ENCODE results near the gene C16orf78. TPM values are rescaled to one million over a fixed set of nuclear protein-coding genes. Genes with fewer than 3 reads are reported as not detected.

Gene C16orf78
- total and polyA plus RNA-seq, 2 of the 8 experiments (the other 6 are each of a cell fraction or from before 2014, with no cell fraction given) = not detected

DNA sequence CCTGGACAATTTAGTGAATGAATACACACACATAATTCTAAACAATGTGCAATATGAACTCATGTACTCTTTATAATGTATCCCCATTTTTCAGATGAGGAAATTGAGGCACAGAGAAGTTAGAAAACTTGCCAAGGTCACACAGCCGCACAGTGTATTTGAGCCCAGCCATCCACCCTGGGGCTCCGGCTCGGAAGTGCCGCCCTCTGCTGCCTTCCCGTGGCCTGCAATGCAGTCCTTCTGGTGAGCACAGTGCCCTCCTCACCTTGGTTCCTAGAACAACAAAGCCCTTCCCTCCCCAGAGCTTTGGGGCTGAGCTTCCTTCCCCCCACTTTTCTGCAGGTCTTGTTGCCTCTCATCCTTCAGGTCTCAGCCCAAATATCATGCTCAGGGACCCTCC lies 63.7 kb downstream of the C16orf78 start:
- no peak overlapping the region for H2BK5ac ChIP-seq (ENCODE audit: low read depth, low read length)
- no peak overlapping the region for H4K5ac ChIP-seq (ENCODE audit: insufficient read length, low read depth, low read length)
- no peaks in the 10 kb centered on the region for H3K23me2 ChIP-seq (ENCODE audit: low read depth, low read length)
- no peak overlapping the region for H3K4me2 ChIP-seq (ENCODE audit: insufficient read depth in 1 of 2, low read depth in 2 of 2, low read length in 2 of 2)
- no peak overlapping the region for H2BK120ac ChIP-seq (replicated peaks; ENCODE audit: low read depth, low read length)
- H3K56ac ChIP-seq (replicated peaks; ENCODE audit: insufficient read length, low read depth, low read length) = no peak overlapping the region
- POLR2A ChIA-PET (ENCODE audit: partially characterized antibody) = no interaction called here
- no peak overlapping the region for H4K91ac ChIP-seq (replicated peaks; ENCODE audit: insufficient read length, low read length)
- H3K79me2 ChIP-seq (ENCODE audit: control insufficient read depth in 1 of 2, insufficient read depth in 2 of 2, low read length in 2 of 2) = no peaks in the 10 kb centered on the region
- H3K4me3 ChIP-seq (ENCODE audit: extremely low read depth in 1 of 4, insufficient read depth in 2 of 4, low read depth in 3 of 4, low read length in 4 of 4) = no peak overlapping the region
- no peak overlapping the region for H3K14ac ChIP-seq (ENCODE audit: insufficient read length)
- no peak overlapping the region for H4K8ac ChIP-seq (ENCODE audit: extremely low read depth, insufficient read depth, low read length)
- H3K9ac ChIP-seq (replicated peaks in 1 of 4; ENCODE audit: extremely low read depth in 1 of 4, low read depth in 3 of 4, low read length in 3 of 4) = no peak overlapping the region
- H2AK5ac ChIP-seq (ENCODE audit: low read depth, low read length) = no peak overlapping the region
- no peaks in the 10 kb centered on the region for H3K9me3 ChIP-seq (ENCODE audit: insufficient read depth in 2 of 2, low read depth in 1 of 2, low read length in 1 of 2)
- H3K79me1 ChIP-seq (ENCODE audit: low read depth, low read length) = no peaks in the 10 kb centered on the region
- no peak overlapping the region for H3K27ac ChIP-seq (ENCODE audit: low read depth, low read length)
- H3K36me3 ChIP-seq (ENCODE audit: control insufficient read depth in 2 of 4, insufficient read depth in 4 of 4, low read length in 3 of 4) = no peaks in the 10 kb centered on the region
- H3K18ac ChIP-seq (ENCODE audit: extremely low read depth, low read length) = no peak overlapping the region
- FAIRE-seq = no peak
- H2AFZ ChIP-seq (ENCODE audit: low read length) = no peak overlapping the region
- no peaks in the 10 kb centered on the region; a peak in 1 of 7 replicates for H3K27me3 ChIP-seq (replicated peaks in 1 of 4; ENCODE audit: control insufficient read depth in 3 of 4, extremely low read depth in 1 of 4, insufficient read depth in 3 of 4, low read length in 3 of 4)
- CTCF ChIA-PET (ENCODE audit: partially characterized antibody) = interaction anchor here (0.6 to 4.2 kb wide), 14 partner anchors 8 to 488 kb away, joined by 3 to 33 read pairs (median 3); no protein-coding TSS in a partner anchor
- peaks cover 1 to 14% (median 7%) of the 10 kb centered on the region in 4 experiments for H3K4me1 ChIP-seq (replicated peaks in 1 of 4; ENCODE audit: control insufficient read depth in 3 of 4, insufficient read depth in 4 of 4, low read length in 3 of 4)
- no peak overlapping the region for H2BK12ac ChIP-seq (ENCODE audit: low read depth, low read length)
- TF ChIP-seq RAD21 (IDR thresholded peaks at IDR 0.05 in 1 of 2, conservative IDR thresholded peaks at IDR 0.05 in 1 of 2; ENCODE audit: low read depth in 2 of 2, low read length in 2 of 2) (peak in 1 of 2 experiments; percentile 39; a peak in 3 of 4 replicates), KDM1A (IDR thresholded peaks at IDR 0.05; ENCODE audit: borderline replicate concordance, low read length) (peak; percentile 56; the same call in 1 of the 2 replicates), CHD1 (IDR thresholded peaks at IDR 0.05; ENCODE audit: low read depth, low read length) (no peak), SRF (IDR thresholded peaks at IDR 0.05; ENCODE audit: low read depth, low read length) (no peak)
- TF ChIP-seq, protein P1, sequence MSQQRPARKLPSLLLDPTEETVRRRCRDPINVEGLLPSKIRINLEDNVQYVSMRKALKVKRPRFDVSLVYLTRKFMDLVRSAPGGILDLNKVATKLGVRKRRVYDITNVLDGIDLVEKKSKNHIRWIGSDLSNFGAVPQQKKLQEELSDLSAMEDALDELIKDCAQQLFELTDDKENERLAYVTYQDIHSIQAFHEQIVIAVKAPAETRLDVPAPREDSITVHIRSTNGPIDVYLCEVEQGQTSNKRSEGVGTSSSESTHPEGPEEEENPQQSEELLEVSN (IDR thresholded peaks at IDR 0.05) = no peak
- TF ChIP-seq, protein P2, sequence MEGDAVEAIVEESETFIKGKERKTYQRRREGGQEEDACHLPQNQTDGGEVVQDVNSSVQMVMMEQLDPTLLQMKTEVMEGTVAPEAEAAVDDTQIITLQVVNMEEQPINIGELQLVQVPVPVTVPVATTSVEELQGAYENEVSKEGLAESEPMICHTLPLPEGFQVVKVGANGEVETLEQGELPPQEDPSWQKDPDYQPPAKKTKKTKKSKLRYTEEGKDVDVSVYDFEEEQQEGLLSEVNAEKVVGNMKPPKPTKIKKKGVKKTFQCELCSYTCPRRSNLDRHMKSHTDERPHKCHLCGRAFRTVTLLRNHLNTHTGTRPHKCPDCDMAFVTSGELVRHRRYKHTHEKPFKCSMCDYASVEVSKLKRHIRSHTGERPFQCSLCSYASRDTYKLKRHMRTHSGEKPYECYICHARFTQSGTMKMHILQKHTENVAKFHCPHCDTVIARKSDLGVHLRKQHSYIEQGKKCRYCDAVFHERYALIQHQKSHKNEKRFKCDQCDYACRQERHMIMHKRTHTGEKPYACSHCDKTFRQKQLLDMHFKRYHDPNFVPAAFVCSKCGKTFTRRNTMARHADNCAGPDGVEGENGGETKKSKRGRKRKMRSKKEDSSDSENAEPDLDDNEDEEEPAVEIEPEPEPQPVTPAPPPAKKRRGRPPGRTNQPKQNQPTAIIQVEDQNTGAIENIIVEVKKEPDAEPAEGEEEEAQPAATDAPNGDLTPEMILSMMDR (IDR thresholded peaks at IDR 0.05; ENCODE audit: control extremely low read depth in 1 of 3, insufficient read depth in 1 of 3, low read depth in 1 of 3, low read length in 3 of 3) = peak; percentile 37 to 43 (median 37); a peak in 3 of 4 replicates
- H3K4ac ChIP-seq (replicated peaks; ENCODE audit: insufficient read length, low read depth, low read length) = no peak overlapping the region
- no peaks in the 10 kb centered on the region for H4K20me1 ChIP-seq (replicated peaks in 1 of 2; ENCODE audit: control insufficient read depth in 1 of 2, insufficient read depth in 2 of 2, low read length in 2 of 2)
- WGBS, 2 experiments (ENCODE audit: extremely low coverage in 1 of 2, insufficient coverage in 1 of 2, insufficient read length in 1 of 2, insufficient replicate concordance in 2 of 2, low coverage in 1 of 2, low lambda C conversion rate in 2 of 2, missing lambda C conversion rate in 1 of 2) = 86% methylated on average over 5 of the region's 5 CpGs; no CpG with 5 or more reads in 1 of the 2 experiments
- H2BK15ac ChIP-seq (ENCODE audit: low read length) = no peak overlapping the region
- H3K23ac ChIP-seq (ENCODE audit: insufficient read length) = no peak overlapping the region
- DNase-seq (ENCODE audit: low read depth in 1 of 2, low spot score in 2 of 2) = no peak
- no peak overlapping the region for H2BK20ac ChIP-seq (ENCODE audit: low read length)
